ENCODE data around the gene TMEM273. TPM values are rescaled to one million over a fixed set of nuclear protein-coding genes. Genes with fewer than 3 reads are reported as not detected.

The TMEM273 gene
- total and polyA plus RNA-seq, 2 of the 4 experiments (the other 2 are of a cell fraction) = not detected

DNA sequence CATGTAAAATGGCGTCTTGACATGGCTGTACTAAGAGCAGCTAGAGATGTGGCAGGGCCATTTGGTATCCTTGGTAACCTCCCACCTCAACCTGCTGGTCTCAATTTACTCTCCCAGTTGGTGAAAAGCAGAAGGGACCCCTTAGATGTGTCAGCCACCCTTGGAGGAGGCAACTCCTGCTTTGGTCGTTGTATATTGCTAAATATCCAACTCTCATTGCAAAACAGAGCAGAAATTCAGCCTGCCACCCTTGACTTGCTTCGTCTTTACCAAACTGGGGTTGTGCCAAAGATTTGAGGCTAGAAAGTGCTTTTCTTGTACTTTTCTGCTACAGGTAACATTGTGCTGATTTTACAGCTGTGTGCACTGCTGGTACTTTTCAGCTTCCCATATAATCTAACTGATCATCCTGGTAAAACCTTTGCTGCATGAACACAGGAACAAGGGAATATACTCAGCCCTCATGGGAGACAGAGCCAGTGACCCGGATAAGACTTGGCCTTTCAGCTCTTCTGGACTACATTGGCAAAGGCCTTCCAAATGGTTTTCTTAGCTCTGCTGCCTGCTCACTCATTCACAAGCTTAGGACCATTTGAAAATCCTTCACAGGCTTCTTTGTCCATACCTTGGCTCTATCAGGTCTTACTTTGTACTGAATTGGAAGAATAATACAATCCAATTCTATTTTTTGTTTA, 70.7 kb downstream of the TMEM273 start:
- Histone ChIP-seq H3K9me3 (ENCODE audit: control insufficient read depth, insufficient read depth, low read length) (no peaks in the 10 kb centered on the region), H4K20me1 (ENCODE audit: insufficient read depth, low read length) (peaks cover 6% of the 10 kb centered on the region; the same call in 1 of the 2 replicates), H4K5ac (ENCODE audit: low read depth, low read length) (no peak overlapping the region), H4K91ac (ENCODE audit: insufficient read depth, low read depth, low read length) (no peak overlapping the region), H3K27me3 (ENCODE audit: control insufficient read depth, insufficient read depth, low read length) (peaks cover 2% of the 10 kb centered on the region), H2AK9ac (replicated peaks; ENCODE audit: low read depth, low read length, poor library complexity) (no peak overlapping the region), H3K4me2 (ENCODE audit: low read depth, low read length) (no peak overlapping the region), H3K4me1 (ENCODE audit: control insufficient read depth, insufficient read depth, low read length) (peaks cover 8% of the 10 kb centered on the region; the same call in 1 of the 2 replicates), H2BK5ac (ENCODE audit: low read depth, low read length, poor library complexity, severe bottlenecking) (no peak overlapping the region), H2BK20ac (ENCODE audit: low read depth, low read length) (no peak overlapping the region), H2AFZ (replicated peaks; ENCODE audit: low read length, poor library complexity) (no peak overlapping the region), H3K9me1 (ENCODE audit: insufficient read depth, low read length) (peaks cover 4% of the 10 kb centered on the region; the same call in 1 of the 2 replicates), H3K9ac (ENCODE audit: low read depth, low read length) (no peak overlapping the region), H4K8ac (ENCODE audit: low read depth in 2 of 2, low read length in 2 of 2) (no peak overlapping the region), H3K36me3 (ENCODE audit: control insufficient read depth, insufficient read depth, low read length) (no peaks in the 10 kb centered on the region), H3K4me3 (ENCODE audit: insufficient read depth, low read depth, low read length) (no peak overlapping the region), H3K18ac (ENCODE audit: low read depth, low read length) (no peak overlapping the region), H3K27ac (ENCODE audit: insufficient read depth, low read length) (no peak overlapping the region), H3K4ac (ENCODE audit: low read depth, low read length) (no peak overlapping the region), H3K14ac (replicated peaks; ENCODE audit: low read depth, low read length) (no peak overlapping the region), H3K56ac (ENCODE audit: extremely low read depth, insufficient read depth, low read length) (no peak overlapping the region), H3K79me1 (ENCODE audit: low read depth in 1 of 2, low read length in 2 of 2) (peaks cover 0 to 22% of the 10 kb centered on the region in 2 experiments; a peak in 3 of 4 replicates), H2AK5ac (ENCODE audit: low read depth, low read length) (no peak overlapping the region), H2BK15ac (ENCODE audit: low read depth, low read length) (no peak overlapping the region), H3K23ac (ENCODE audit: low read depth, low read length) (no peak overlapping the region), H2BK120ac (ENCODE audit: low read depth, low read length) (no peak overlapping the region)
- BruUV-seq (replicated peaks) = no TSS peak
- intact Hi-C loops (cut with micrococcal nuclease) = loop anchor here (10.0 kb wide), 1 partner anchor 177 kb away; the partner anchor contains the start of gene C10orf71
- no peak for ATAC-seq (ENCODE audit: low read depth)
- POLR2A ChIA-PET (ENCODE audit: unreplicated experiment) = no interaction called here
- DNase-seq = no peak
- in situ Hi-C loops (cut with MboI; ENCODE audit: low sequenced_read_pairs) = no loop called here
- no CpG with 5 or more reads among the region's 4 CpGs for WGBS, 2 experiments (ENCODE audit: extremely low coverage in 2 of 2, insufficient read length in 1 of 2)
- CTCF ChIA-PET = interaction anchor here (0.7 to 0.8 kb wide), 2 partner anchors 11 to 70 kb away, joined by 3 read pairs; no protein-coding TSS in a partner anchor
- dilution Hi-C loops (cut with HindIII; ENCODE audit: low sequenced_read_pairs, unreplicated experiment) = no loop called here
- TF ChIP-seq RCOR1 (IDR thresholded peaks at IDR 0.05; ENCODE audit: insufficient replicate concordance, low read length) (no peak), POLR2A (IDR thresholded peaks at IDR 0.05; ENCODE audit: low read depth, low read length) (no peak), FOS (IDR thresholded peaks at IDR 0.05; ENCODE audit: low read depth, low read length) (no peak), MXI1 (IDR thresholded peaks at IDR 0.05; ENCODE audit: borderline replicate concordance, low read depth, low read length) (no peak), RFX5 (IDR thresholded peaks at IDR 0.05; ENCODE audit: low read depth, low read length) (no peak), CEBPB (IDR thresholded peaks at IDR 0.05; ENCODE audit: low read depth, low read length) (no peak), MAZ (IDR thresholded peaks at IDR 0.05; ENCODE audit: borderline replicate concordance, low read depth, low read length) (no peak), MAFK (IDR thresholded peaks at IDR 0.05; ENCODE audit: low read depth, low read length) (no peak), NFE2L2 (IDR thresholded peaks at IDR 0.05; ENCODE audit: low read depth, low read length) (no peak), SMC3 (IDR thresholded peaks at IDR 0.05; ENCODE audit: low read depth, low read length) (no peak), CHD1 (IDR thresholded peaks at IDR 0.05; ENCODE audit: low read depth, low read length) (no peak), BHLHE40 (IDR thresholded peaks at IDR 0.05; ENCODE audit: low read depth, low read length) (no peak)
- TF ChIP-seq, protein P1, sequence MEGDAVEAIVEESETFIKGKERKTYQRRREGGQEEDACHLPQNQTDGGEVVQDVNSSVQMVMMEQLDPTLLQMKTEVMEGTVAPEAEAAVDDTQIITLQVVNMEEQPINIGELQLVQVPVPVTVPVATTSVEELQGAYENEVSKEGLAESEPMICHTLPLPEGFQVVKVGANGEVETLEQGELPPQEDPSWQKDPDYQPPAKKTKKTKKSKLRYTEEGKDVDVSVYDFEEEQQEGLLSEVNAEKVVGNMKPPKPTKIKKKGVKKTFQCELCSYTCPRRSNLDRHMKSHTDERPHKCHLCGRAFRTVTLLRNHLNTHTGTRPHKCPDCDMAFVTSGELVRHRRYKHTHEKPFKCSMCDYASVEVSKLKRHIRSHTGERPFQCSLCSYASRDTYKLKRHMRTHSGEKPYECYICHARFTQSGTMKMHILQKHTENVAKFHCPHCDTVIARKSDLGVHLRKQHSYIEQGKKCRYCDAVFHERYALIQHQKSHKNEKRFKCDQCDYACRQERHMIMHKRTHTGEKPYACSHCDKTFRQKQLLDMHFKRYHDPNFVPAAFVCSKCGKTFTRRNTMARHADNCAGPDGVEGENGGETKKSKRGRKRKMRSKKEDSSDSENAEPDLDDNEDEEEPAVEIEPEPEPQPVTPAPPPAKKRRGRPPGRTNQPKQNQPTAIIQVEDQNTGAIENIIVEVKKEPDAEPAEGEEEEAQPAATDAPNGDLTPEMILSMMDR (conservative IDR thresholded peaks at IDR 0.05; ENCODE audit: low read depth, low read length) = no peak
- TF ChIP-seq, protein P2, sequence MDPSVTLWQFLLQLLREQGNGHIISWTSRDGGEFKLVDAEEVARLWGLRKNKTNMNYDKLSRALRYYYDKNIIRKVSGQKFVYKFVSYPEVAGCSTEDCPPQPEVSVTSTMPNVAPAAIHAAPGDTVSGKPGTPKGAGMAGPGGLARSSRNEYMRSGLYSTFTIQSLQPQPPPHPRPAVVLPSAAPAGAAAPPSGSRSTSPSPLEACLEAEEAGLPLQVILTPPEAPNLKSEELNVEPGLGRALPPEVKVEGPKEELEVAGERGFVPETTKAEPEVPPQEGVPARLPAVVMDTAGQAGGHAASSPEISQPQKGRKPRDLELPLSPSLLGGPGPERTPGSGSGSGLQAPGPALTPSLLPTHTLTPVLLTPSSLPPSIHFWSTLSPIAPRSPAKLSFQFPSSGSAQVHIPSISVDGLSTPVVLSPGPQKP (IDR thresholded peaks at IDR 0.05; ENCODE audit: borderline replicate concordance, low read depth, low read length) = no peak
- TF ChIP-seq, protein P3, sequence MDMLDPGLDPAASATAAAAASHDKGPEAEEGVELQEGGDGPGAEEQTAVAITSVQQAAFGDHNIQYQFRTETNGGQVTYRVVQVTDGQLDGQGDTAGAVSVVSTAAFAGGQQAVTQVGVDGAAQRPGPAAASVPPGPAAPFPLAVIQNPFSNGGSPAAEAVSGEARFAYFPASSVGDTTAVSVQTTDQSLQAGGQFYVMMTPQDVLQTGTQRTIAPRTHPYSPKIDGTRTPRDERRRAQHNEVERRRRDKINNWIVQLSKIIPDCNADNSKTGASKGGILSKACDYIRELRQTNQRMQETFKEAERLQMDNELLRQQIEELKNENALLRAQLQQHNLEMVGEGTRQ (IDR thresholded peaks at IDR 0.05; ENCODE audit: low read depth, low read length) = no peak
